ENCODE measurements around the gene ZNF70. TPM values are rescaled to one million over a fixed set of nuclear protein-coding genes. Genes with fewer than 3 reads are reported as not detected.
A peak's percentile ranks its signal among the peaks of the same experiment; 100 is the strongest.

Gene ZNF70
- total RNA-seq, 1 experiment from 2014 or later, result 3.3 TPM

GRCh38 chr22:23695141-23695540 lies 55.8 kb downstream of the ZNF70 start (continued):
- TF ChIP-seq ARID4B (CRISPR knock-in tag; IDR thresholded peaks at IDR 0.05; ENCODE audit: borderline replicate concordance), result no peak
- no peak for TF ChIP-seq SMAD4 (CRISPR knock-in tag; IDR thresholded peaks at IDR 0.05)

- Mint-ChIP-seq H3K4me3 (no peak overlapping the region), H3K27me3 (ENCODE audit: low read depth) (no peaks in the 10 kb centered on the region), H3K27ac (no peak overlapping the region), H3K9me3 (no peaks in the 10 kb centered on the region), H3K4me1 (no peaks in the 10 kb centered on the region), H3K36me3 (peaks cover 29% of the 10 kb centered on the region)
- ChIA-PET POLR2A (no interaction called here), CTCF (interaction anchor here (0.5 kb wide), 1 partner anchor 64 kb away, joined by 3 read pairs; no protein-coding TSS in a partner anchor)
- DNase-seq (ENCODE audit: low spot score) (no peak), ATAC-seq (no peak)
- no peak for TF ChIP-seq GABPB1 (CRISPR knock-in tag; IDR thresholded peaks at IDR 0.05)
- no peak for TF ChIP-seq ATF1 (CRISPR knock-in tag; IDR thresholded peaks at IDR 0.05)
- TF ChIP-seq JUN (CRISPR knock-in tag; IDR thresholded peaks at IDR 0.05), result no peak
- TF ChIP-seq FOXK1 (CRISPR knock-in tag; IDR thresholded peaks at IDR 0.05), result no peak
- no peak for TF ChIP-seq ZNF396 (CRISPR knock-in tag; IDR thresholded peaks at IDR 0.05; ENCODE audit: borderline replicate concordance)
- no peak for TF ChIP-seq ZNF671 (CRISPR knock-in tag; IDR thresholded peaks at IDR 0.05)
- no peak for TF ChIP-seq E2F4 (CRISPR knock-in tag; IDR thresholded peaks at IDR 0.05; ENCODE audit: borderline replicate concordance, low read depth)
- TF ChIP-seq ESRRA (CRISPR knock-in tag; IDR thresholded peaks at IDR 0.05; ENCODE audit: borderline replicate concordance), result no peak
- no peak for TF ChIP-seq ZNF138 (CRISPR knock-in tag; conservative IDR thresholded peaks at IDR 0.05)
- TF ChIP-seq ZBTB43 (CRISPR knock-in tag; IDR thresholded peaks at IDR 0.05), result no peak
Measured at GRCh38 chr22:23693979-23694680, 56.8 kb downstream of the ZNF70 start.

- POLR2A ChIA-PET, result no interaction called here
- ATAC-seq (peak; percentile 70), DNase-seq (ENCODE audit: low spot score) (peak; percentile 35)
- no peak overlapping the region; the same call in 1 of the 2 replicates for H3K27ac Mint-ChIP-seq
- no peaks in the 10 kb centered on the region for H3K4me1 Mint-ChIP-seq
- H3K9me3 Mint-ChIP-seq, result no peaks in the 10 kb centered on the region
- H3K27me3 Mint-ChIP-seq (ENCODE audit: low read depth), result no peaks in the 10 kb centered on the region
- no peak overlapping the region for H3K4me3 Mint-ChIP-seq
- CTCF ChIA-PET, result interaction anchor here (0.7 kb wide), 1 partner anchor 101 kb away, joined by 3 read pairs; no protein-coding TSS in a partner anchor
- H3K36me3 Mint-ChIP-seq, result peaks cover 29% of the 10 kb centered on the region
- TF ChIP-seq JAZF1 (CRISPR knock-in tag; IDR thresholded peaks at IDR 0.05) (no peak), NR2C2 (CRISPR knock-in tag; IDR thresholded peaks at IDR 0.05) (no peak), ZMAT4 (CRISPR knock-in tag; IDR thresholded peaks at IDR 0.05) (no peak), E2F4 (CRISPR knock-in tag; IDR thresholded peaks at IDR 0.05; ENCODE audit: borderline replicate concordance, low read depth) (no peak), STAT6 (CRISPR knock-in tag; conservative IDR thresholded peaks at IDR 0.05; ENCODE audit: low read depth) (no peak), ZNF671 (CRISPR knock-in tag; IDR thresholded peaks at IDR 0.05) (no peak), ZNF317 (CRISPR knock-in tag; IDR thresholded peaks at IDR 0.05; ENCODE audit: borderline replicate concordance, low read depth) (no peak), ATF2 (CRISPR knock-in tag; IDR thresholded peaks at IDR 0.05; ENCODE audit: borderline replicate concordance, low read depth) (no peak)
Measured at GRCh38 chr22:23692598-23693291, 58.2 kb downstream of the ZNF70 start.
